HTR-8/SVneo (cell line): ENCODE measurements around the gene TTYH3.

Experiments used
- DNase-seq: peaks from one replicate; pipeline ENCODE4 v3.0.0; 2011; ENCODE audit warnings: low spot score, mixed read lengths; ENCODE audit not compliant: insufficient read length
- FAIRE-seq: peaks from 2 replicates; lab custom pipeline; 2011; peaks lifted over from hg19 to GRCh38; lab: Jason Lieb, UNC

Gene TTYH3

DNA sequence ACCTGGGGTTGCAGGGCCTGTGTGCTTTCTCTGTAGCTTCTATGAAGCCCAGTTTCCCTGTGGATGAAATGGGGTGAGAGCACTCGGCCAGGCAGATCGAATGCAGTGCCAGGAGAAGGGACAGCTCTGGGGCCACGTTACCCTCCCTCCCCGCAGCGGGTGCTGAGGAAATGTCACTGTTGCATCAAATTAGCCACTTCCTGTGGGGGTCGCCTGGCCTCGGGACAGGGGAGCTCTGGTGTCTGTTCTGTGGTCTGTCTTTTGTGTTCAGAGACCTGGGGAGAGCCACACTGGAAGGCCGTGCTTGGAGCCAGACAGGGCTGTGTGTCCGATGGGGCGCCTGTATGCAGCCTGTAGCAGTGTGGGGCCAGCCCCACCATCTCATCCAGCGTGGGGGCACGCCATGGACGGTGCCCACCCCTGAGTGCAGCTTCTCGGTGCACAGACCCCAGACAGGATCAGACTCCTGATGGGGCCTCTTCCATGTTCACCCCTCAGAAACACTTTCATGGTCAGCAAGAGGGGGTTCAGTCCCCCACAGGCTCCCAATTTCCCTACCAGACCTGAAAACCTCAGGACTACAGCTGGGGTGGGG, 13.6 kb downstream of the TTYH3 start:
- DNase-seq: no peak
- FAIRE-seq: no peak

DNA sequence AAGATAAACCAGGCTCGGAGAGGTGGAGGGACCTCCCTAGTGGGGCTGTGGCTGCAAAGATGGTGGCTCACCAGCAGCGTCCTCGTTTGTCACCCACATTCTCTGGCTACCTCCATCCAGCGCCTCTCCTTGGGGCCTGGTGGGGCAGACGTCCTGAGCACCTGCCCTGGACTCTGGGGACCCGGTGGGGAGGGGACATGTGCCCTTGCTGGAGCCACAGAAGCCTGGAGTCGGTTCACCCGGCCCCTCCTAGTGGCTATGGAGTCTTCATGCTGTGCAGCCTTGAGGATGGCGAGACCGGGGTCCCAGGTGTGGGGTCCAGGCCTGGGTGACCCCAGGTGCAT, 14.5 kb downstream of the TTYH3 start:
- FAIRE-seq: no peak
- no peak for DNase-seq

- DNase-seq (no peak), FAIRE-seq (no peak)
These were observed 15.1 kb downstream of the TTYH3 start for GRCh38 chr7:2646680-2647571.

- FAIRE-seq (no peak), DNase-seq (no peak)
These were observed 15.9 kb downstream of the TTYH3 start for GRCh38 chr7:2647594-2648172.

GRCh38 chr7:2649139-2649838, 17.5 kb downstream of the TTYH3 start:
- FAIRE-seq: peak; percentile 38
- no peak for DNase-seq

- FAIRE-seq (no peak), DNase-seq (no peak)
These were observed 18.2 kb downstream of the TTYH3 start for GRCh38 chr7:2649991-2650390.

GRCh38 chr7:2650451-2650850, 18.7 kb downstream of the TTYH3 start:
- DNase-seq (no peak), FAIRE-seq (no peak)

- DNase-seq (no peak), FAIRE-seq (no peak)
These were observed 19.6 kb downstream of the TTYH3 start for GRCh38 chr7:2651336-2651735.

- DNase-seq (no peak), FAIRE-seq (peak; percentile 96)
These were observed 20.3 kb downstream of the TTYH3 start for GRCh38 chr7:2651847-2652735.

DNA sequence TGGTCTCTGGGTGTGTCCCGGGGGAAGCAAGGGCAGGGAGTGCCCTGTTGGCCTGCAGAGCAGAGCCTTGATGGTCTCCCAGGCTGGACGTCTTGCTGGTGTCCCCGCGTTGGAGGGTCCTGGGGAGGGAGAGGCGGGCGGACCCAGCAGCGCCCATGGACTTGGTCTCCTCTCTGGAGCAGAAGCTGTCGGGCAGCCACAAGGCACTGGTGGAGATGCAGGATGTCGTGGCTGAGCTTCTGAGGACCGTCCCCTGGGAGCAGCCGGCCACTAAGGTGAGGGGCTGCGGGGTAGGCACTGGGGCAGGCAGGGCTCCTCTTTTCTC, 20.9 kb downstream of the TTYH3 start:
- FAIRE-seq: peak; percentile 38
- no peak for DNase-seq

DNA sequence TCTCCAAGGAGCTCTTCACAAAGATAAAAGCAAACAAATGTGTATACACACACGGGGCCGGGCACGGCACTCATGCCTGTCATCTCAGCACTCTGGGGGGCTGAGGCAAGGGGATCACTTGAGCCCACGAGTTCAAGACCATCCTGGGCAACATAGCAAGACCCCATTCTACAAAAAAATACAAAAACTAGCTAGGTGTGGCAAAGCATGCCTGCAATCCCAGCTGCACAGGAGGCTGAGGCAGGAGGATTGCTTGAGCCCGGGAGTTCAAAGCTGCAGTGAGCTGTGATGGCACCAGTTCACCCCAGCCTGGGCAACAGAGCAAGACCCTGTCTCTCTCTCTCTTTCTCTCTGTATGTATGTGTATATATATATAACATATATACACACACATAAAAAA, 22.3 kb downstream of the TTYH3 start:
- DNase-seq: no peak
- no peak for FAIRE-seq

GRCh38 chr7:2655870-2656614, 24.3 kb downstream of the TTYH3 start:
- FAIRE-seq (no peak), DNase-seq (no peak)

- FAIRE-seq (peak; percentile 99), DNase-seq (no peak)
These were observed 25.4 kb downstream of the TTYH3 start for GRCh38 chr7:2657208-2657607.

GRCh38 chr7:2657920-2658671, 26.3 kb downstream of the TTYH3 start:
- DNase-seq (no peak), FAIRE-seq (no peak)

DNA sequence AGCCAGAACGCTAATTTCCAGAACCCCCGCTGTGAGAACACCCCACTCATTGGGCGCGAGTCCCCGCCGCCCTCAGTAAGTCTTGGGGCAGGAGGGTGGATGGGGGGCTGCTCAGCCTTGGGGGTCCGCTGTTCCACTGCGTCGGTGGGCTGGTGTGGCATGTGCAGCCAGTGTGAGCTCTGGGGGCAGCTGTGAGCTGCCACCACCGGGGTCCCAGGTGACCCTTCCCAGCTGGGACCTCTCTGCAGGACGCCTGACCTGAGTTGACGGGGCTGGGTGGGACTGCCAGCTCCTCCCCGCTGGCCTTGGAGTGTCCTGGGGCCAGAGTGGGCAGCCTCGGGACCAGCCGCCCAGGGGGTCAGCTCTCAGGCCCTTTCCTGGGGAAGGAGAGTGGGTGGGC, 27.2 kb downstream of the TTYH3 start:
- DNase-seq (no peak), FAIRE-seq (no peak)

DNA sequence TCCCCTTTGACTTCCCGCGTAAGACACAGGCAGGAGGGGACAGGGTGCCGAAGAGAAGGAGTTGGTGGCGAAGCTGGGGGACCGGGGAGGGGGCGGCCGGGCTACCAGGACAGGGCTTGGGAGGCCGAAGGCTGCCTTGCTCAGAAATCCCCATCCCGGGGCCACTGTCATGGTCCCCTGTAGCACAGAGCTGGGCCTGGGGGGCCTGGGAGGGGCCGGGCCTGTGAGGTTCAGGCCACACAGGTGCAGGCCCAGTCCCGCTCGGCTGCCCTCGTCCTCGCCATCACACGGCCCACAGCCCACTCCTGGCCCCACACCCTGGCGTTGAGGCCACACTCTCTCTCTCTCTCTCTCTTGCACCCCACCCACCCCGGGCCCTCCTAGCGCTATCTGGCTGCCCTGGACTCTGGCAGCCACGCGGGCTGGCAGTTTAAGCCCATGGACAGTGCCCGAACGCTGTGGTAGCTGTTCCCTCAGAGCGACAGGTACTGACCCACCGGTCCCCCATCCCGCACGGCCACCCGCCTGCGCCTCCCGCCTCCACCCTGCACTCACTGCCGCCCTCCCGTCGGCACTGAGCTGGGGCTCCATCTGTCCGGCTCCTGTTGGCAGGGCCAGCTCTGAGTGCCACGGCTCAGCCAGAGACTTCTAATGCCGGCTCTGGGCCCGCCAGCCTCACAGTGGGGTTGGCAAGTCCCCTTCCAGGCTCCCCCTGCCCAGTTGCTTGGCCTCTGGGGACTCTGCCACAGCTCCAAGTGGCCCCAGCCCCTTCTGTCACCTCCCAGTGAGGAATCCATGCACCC, 28.0 kb downstream of the TTYH3 start:
- DNase-seq: no peak
- FAIRE-seq: no peak

GRCh38 chr7:2660359-2661095, 28.7 kb downstream of the TTYH3 start:
- FAIRE-seq (peak; percentile 42), DNase-seq (no peak)
